GM13977 (cell line): ENCODE data around the gene FBRSL1.

Source experiments
- DNase-seq: peaks from one replicate; pipeline ENCODE4 v3.0.0; 2012; ENCODE audit warnings: low spot score
- CTCF ChIP-seq: IDR thresholded peaks from 2 replicates; pipeline ENCODE4 v1.5.1; 2012; ENCODE audit warnings: mild to moderate bottlenecking, control low read depth; ENCODE audit not compliant: insufficient read depth; ENCODE audit errors: extremely low read depth, missing control alignments
- in situ Hi-C: fragments of 300-500 bp; cut with MboI; formaldehyde crosslinking; loops from one replicate; pipeline ENCODE4 v1.12.0; 2022; ENCODE audit warnings: low sequenced_read_pairs, low pct_unique_long_range_greater_than_20kb, mixed read lengths, inconsistent platforms; ENCODE audit not compliant: unreplicated experiment

The FBRSL1 gene

GRCh38 chr12:132511516-132512196 is 21.7 kb downstream of the FBRSL1 start:
- no peak for DNase-seq
- no peak for TF ChIP-seq CTCF
- in situ Hi-C loops, result no loop called here

- in situ Hi-C loops, result no loop called here
- no peak for TF ChIP-seq CTCF
Measured at GRCh38 chr12:132512197-132513069, 22.5 kb downstream of the FBRSL1 start.

GRCh38 chr12:132513070-132513398 is 23.1 kb downstream of the FBRSL1 start:
- in situ Hi-C loops, result no loop called here
- DNase-seq, result no peak

More at GRCh38 chr12:132512197-132513069, 22.5 kb downstream of the FBRSL1 start:
- DNase-seq, result no peak

GRCh38 chr12:132513458-132514135 is 23.6 kb downstream of the FBRSL1 start:
- in situ Hi-C loops, result no loop called here
- no peak for TF ChIP-seq CTCF
- no peak for DNase-seq

More at GRCh38 chr12:132513070-132513398, 23.1 kb downstream of the FBRSL1 start:
- no peak for TF ChIP-seq CTCF

- in situ Hi-C loops, result no loop called here
- no peak for DNase-seq
- no peak for TF ChIP-seq CTCF
Measured at GRCh38 chr12:132514216-132514820, 24.4 kb downstream of the FBRSL1 start.

GRCh38 chr12:132514838-132515237 is 24.9 kb downstream of the FBRSL1 start:
- DNase-seq, result no peak
- no peak for TF ChIP-seq CTCF
- in situ Hi-C loops, result no loop called here
